DMS53 treated with DMSO at 0.1 percent for 48 hours (cell line): ENCODE data around the gene CNGA1.
A peak's percentile ranks its signal among the peaks of the same experiment; 100 is the strongest.
"Not testable (repeated sequence)": the region's sequence is repeated elsewhere in the genome, so short reads cannot be mapped to it uniquely, and the experiment has no call there.

Experiments used
- DNase-seq: peaks from one replicate; lab custom pipeline; 2025; ENCODE audit not compliant: unreplicated experiment; lab: John Stamatoyannopoulos, UW

The CNGA1 gene

DNA sequence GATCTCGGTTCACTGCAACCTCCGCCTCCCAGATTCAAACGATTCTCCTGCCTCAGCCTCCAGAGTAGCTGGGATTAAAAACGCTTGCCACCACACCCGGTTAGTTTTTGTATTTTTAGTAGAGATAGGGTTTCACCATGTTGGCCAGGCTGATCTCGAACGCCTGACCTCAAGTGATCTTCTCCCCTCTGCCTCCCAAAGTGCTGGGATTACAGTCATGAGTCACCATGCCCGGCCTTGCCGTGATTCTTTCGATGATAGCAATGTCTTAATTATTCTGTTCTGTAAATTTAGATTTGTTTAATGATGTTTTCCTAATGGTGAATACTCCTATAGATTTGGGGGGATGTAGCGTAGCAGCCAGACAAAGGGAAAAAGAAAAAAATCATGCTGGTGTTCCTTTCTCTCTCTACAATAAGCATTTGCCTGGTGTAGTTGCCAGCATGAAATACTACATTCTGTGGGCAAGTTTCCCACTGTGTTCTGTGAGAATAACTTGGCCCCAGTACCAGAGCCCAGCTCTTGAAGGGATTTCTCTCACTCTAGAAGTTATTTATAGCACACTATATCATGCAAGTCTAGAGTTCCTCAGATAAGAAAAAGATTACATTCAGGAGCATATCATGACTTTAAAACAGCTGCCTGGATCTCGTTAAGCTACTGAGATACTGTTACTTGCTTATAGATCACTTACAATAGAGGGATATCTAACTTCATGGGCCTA lies 15.5 kb upstream of the CNGA1 start:
- no peak for DNase-seq

DNA sequence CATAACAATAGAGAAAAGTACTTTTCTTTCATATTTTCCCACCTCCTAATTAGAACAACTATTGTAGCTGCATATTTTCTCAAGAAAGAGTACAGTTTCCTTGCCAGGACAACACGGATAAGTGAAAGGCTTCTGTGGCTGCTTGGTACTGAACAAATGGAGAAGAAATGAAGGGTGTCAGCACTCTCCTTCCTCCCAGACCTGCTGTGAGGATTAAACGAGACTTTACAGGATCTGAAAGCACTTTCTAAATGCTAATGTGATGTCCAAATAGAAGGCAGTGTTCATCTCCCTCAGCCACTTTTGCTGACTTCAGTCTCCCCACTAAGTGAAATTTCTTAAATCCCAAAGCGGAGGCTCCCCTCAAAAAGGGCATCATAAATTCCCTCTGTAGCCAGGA lies 14.0 kb upstream of the CNGA1 start:
- DNase-seq: no peak

DNA sequence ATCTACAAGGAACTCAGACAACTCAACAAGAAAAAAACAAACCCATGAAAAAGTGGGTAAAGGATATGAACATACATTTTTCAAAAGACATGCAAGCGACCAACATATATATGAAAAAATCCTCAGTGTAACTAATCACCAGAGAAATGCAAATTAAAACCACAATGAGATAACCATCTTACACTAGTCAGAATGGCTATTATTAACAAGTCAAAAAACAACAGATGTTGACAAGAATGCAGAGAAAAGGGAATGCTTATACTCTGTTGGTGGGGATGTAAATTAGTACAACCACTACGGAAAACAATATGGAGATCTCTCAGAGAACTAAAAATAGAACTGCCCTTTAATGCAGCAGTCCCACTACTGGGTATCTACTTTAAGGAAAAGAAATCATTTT lies 12.2 kb upstream of the CNGA1 start:
- DNase-seq: no peak

DNA sequence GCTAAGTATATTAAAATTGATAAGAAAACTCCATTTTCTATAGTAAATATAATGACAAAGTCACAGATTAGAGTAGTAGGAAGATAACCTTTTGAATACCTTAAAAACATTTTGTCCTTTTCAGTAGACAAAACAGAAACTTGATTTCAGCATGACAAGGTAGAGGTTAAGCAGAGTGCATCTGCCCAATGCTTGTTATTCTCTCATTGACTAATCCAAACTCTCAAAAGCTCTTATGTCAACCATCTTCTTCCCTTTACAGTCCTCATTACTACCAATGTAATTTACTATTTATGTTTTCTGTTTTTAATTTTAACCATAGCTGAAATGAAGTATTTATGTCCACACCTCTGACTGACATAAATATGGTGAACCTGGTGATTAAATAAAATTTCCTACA lies 11.2 kb upstream of the CNGA1 start:
- DNase-seq: no peak

DNA sequence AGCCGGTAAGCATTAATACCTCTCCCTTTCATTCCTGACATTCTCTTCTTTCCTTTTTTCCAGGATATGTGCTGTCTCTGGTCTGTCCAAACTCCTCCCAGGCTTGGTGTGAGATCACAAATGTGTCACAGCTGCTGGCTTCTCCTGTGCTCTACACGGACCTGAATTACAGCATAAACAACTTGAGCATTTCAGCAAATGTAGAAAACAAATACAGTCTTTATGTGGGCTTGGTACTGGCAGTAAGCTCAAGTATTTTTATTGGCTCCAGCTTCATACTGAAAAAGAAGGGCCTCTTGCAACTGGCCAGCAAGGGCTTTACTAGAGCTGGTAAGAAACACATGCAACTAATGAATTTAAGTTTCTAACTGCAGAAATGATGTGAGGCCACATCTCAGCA lies 8.5 kb upstream of the CNGA1 start:
- DNase-seq: peak; percentile 80

DNA sequence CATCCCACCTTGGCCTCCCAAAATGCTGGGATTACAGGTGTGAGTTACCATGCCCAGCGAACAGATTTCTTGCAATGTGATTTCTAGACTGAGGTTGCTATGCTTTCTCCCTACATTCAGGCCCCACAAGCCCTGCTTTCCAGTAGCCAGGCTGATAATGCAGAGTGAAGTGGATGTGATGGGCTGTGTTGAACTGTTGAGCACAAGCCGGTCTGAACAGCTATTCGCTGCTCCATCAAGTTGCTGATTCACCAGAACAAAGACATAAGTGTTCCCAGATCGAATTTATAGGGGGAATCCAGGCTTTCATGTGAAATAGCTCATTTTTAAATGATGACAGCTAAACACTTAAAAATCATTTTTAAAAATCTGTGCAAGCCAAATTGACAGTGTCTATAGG lies 8.0 kb upstream of the CNGA1 start:
- DNase-seq: no peak

DNA sequence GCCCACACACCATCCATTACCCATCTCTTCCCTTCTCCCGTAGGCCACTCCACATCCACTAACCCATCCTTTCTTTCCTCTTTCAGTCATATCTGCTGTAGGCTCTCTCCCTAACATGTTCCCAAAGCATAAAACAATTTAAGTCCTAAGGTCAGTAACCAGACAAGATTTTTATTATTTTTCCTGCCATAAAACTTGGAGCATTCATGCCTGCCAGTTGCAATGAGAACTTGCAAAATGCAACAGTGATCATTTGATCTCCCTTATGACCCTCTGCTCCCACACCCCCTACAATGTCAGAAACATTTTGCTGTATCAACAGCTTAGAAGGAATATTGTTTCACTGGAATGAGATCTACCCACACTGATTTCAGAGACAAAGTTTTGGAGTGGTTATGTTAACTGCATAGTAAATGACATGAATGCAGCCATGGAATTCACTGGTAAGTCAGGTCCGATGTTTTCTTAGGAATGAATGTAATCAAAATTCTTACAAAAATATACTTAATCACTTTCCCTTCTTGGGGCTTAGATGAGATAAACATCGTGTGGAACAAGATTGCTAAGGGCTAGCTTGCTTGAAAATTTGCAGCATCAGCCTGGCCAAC lies 5.8 kb upstream of the CNGA1 start:
- no peak for DNase-seq

DNA sequence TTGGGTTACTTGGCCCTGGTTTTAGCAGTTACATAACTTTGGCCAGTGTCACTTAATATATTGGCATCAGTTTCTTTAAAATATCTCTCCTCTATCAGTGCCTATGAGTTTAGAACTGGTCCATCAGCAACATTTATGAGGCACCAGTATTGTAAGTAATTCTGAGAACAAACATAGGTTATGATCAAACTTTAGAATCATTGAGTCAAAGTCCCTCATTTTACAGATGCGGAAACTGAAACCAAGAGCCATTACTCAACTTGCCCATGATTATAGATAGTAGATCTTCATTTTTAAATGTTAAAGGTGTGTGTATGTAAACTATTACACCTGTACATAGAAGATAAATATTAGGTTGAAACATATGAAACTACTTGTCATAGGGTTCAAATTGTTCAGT lies 4.6 kb upstream of the CNGA1 start:
- DNase-seq: no peak

DNA sequence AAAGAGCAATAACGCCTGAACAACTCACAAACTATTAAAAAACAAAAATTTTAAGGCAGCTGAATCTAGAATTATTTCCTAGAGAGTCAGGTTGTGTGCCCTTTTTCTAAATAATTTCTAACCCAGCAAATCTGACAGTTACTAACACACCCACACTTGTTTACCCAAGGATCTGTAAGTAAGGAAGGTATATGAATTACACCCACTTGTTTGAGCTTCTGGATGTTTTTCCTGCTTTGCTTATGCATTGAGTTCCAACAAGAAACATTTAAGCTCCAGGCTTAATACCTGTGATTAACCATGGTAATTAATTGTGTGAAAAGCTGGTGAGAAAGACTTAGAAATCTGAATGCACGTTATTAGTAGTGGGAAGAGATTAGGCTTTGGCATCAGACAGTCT lies 1.6 kb upstream of the CNGA1 start:
- no peak for DNase-seq

DNA sequence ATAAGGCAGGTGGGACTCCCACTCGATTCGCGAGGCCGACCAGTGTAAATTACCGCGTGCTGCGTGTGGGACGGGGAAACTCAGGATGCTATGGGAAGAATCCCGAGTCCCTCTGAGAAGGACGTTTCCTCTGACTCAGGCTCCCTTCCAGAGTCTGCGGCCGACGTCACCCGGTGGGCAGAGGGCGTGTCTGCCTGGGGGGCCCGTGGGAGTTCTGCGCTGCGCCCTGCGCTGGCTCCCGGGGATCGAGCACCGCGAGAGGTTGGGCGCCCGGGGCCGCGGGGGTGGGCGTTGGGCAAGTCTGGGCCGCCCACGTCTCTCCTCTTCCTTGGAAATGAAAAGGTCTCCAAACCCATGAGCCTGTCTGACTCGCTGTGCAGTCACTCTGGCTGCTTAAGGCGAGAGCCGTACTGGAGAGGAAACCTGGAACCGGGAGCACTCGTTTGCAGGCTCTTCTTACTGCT lies 659 bp upstream of the CNGA1 start:
- peak; percentile 68 for DNase-seq

DNA sequence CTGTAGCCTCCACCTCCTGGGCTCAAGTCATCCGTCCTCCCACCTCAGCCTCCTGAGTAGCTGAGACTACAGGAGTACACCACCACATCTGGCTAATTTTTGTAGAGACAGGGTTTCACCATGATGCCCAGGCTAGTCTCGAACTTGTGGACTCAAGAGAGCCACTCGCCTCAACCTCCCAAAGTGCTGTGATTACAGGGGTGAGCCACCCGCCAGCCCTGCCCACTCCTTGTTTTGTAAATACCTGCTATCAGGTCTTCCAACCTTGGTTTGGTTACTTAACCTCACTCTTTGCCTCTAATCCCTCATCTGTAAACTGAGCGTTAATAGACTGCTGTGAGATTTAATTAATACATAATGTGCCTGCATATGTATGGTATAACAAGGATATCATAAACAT lies 803 bp downstream of the CNGA1 start:
- DNase-seq: no peak

DNA sequence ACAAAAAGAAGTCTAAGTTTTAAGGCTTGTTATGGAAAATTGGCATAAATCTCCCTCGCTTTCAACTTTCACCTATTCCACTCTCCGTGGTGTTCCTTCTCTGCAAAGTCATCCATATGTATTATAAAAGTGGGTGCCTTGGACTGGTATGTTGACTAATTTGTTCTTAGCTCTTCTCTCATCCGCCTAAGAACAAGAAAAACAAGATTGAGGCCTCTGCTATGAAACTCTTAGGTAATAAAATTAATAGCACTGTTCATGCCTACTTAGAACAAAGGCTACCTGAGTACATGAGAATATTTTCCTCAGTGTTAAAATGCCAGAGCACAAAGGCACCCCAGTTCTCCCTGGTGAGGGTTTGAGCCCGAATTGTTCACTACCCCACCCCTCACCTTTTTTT lies 1.3 kb downstream of the CNGA1 start:
- no peak for DNase-seq

DNA sequence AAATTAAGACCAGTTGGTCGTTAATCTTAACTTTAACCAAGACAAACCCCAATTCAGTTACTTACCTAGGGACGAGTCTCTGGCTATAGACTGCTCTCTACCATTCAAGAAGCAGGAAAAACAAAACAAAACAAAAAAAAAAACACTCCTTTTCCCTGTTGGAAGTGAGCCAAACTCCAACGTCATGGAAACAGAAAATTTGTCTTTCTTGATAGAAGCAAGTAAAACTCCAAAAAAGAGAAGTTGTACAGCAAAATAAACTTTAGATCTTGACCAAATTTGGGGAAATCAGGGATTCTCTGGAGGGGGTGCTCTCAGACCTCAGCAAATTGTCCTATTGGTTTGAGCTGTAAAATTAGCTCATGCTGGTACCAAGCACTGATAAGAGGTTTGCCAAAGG lies 3.7 kb downstream of the CNGA1 start:
- DNase-seq: no peak

DNA sequence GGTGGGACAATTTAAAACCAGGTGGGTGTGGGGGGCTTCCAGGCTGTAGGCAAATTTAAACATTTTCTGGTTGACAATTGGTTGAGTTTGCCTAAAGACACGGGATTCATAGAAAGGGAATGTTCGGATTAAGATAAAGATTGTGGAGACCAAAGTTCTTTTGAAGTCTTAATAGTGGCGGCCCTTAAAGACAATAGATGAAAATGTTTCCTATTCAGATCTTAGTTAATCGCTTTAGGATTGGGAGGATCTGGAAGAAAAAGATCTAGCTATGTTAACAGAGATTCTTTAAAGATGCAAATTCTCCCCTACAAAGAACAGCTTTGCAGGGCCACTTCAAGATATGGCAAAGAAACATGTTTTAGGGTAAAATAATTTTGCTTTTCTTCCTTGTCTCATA lies 4.8 kb downstream of the CNGA1 start:
- DNase-seq: no peak

DNA sequence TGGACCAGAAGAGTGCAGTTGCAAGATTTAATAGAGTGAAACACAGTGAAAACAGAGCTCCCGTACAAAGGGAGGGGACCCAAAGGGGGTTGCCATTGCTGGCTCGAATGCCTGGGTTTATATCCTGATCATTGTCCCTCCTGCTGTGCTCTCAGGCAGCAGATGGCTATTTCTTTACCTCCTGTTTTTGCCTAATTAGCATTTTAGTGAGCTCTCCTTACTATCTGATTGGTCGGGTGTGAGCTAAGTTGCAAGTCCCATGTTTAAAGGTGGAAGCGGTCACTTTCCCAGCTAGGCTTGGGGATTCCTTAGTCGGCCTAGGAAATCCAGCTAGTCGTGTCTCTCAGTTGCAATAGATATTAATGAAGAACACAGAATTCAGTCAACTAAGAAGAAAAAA lies 5.6 kb downstream of the CNGA1 start:
- not testable (repeated sequence) for DNase-seq

DNA sequence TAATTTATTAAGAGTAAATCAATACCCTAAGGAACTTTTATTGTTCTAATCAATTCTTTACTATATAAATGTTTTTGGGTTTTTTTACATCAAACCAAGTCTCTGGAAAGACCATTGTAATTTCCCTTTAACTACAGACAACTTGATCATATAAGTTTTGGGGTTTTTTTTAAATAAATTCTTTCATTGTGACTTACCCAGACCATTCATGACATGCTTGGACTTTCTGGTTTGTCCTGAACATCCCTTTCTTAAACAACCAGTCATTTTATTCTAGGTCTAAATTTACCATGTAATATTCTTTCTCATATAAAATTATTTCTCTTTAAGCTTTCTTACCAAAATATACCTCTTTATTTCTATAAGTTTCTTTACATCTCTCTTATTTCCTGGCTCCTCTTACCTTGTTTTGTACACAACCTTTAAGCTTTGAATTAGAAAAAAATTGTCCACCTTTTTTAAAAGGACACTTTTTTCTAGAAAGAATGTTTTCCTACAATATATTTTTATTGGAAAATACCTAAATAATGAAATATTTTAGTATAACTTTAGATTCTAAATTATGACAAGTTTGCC lies 8.4 kb downstream of the CNGA1 start:
- no peak for DNase-seq

DNA sequence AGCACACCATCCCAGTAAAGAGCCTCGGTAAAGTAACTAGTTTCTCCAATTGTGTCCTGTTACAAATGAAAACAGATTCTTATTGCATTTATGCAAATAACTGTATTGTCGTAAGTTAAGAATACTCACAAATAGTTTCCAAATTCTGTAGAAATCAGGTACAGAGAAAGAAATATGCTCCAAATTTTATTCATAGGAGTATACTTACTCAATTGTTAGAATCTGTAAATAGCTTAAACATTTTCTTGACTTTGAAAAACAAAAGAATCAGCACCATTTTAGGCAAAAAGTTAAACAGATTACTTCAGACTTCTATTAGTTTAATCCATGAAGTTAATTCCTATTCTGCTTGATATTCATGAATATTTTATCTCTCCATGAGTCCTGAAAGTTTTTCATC lies 10.7 kb downstream of the CNGA1 start:
- no peak for DNase-seq

DNA sequence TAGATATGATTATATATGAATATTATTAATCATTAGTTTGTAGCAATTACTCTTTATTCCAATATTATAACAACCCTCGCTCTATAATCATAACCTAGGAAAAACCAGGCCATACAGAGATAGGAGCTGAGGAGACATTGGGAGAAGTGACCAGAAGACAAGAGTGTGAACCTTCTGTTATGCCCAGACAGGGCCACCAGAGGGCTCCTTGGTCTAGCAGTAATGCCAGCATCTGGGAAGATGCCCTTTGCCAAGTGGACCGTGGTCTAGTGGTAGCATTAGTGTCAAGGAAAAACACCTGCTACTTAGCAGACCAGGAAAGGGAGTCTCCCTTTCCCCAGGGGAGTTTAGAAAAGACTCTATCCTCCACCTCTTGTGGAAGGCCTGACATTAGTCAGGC lies 12.9 kb downstream of the CNGA1 start:
- peak; percentile 78 for DNase-seq

DNA sequence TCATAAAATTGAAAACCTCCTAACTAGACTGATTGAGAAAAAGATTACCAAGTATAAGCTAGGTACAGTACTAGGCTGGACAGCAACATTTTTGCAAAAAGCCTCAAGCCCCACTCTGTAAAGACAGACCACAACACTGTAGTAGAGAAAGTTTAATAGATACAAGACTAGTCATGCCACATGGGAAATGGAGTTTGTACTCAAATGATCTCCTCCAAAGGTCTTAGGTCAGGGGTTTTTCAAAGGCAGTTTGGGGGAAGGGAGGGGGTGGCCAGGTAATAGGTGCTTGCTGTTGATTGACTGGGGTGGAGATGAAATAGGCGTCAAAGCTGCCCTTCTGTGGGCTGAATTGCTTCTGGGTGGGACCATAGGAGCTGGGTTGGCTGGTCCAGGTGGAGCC lies 14.2 kb downstream of the CNGA1 start:
- no peak for DNase-seq

DNA sequence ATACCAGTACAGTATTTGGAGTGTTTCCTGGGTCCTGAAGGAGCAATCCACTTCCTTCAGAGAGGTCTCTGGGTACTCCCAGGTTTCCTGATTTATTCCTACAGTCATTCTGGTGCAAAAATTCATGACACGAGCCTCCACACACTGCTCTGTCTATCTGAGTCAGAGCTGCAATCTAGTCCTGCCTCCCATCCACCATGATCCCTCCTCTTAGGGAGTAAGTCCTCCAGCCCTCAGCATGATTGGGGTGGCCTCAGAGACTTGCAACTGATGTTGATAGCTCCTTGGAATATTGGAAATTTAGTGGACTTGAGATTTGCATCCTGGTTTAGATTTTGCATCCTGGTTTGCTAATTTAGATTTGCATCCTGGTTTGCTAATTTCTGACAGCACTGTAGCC lies 20.5 kb downstream of the CNGA1 start:
- DNase-seq: no peak

DNA sequence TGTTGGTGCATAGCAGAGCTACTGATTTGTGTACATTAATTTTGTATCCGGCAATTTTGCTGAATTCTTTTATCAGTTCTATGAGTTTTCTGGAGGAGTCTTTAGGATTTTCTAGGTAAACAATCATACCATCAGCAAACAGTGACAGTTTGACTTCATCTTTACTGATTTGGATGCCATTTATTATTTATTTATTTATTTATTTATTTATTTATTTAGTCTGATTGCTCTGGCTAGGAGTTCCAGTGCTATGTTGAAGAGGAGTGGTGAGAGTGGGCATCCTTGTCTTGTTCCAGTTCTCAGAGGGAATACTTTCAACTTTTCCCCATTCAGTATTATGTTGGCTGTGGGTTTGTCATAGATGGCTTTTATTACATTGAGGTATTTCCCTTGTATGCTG lies 24.0 kb downstream of the CNGA1 start:
- DNase-seq: not testable (repeated sequence)

DNA sequence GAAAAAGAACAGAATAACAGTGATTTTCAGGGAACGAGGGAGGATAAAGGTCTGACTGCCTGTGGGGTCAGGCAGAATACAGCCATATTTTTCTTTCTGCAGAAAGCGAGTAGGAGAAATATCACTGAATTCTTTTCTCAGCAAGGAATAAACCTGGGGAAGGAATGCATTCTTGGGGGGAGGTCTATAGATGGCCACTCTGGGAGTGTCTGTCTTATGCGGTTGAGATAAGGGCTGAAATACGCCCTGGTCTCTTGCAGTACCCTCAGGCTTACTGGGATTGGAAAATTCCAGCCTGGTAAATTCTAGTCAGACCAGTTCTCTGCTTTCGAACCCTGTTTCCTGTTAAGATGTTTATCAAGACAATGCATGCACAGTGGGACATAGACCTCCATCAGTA lies 26.3 kb downstream of the CNGA1 start:
- no peak for DNase-seq

DNA sequence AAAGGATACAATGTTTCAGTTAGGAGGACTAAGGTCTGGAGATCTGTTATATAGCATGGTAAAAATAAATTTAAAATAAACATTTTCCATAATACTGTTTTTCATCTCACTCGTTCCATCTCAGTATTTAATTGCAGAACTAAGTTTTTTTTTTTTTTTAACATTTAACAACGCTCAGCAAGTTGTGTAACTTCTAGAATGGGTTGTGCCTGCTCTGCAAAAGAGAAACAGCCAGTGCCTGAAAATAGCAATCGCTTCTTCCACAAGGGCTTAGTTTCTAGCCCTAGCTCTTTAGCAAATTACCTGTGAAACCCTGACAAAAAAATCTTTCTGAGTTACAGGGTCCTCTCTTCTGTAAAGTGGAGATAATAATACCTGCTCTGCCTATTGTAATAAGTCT lies 41.9 kb downstream of the CNGA1 start:
- DNase-seq: no peak
